IPS DF 19.7 (cell line): ENCODE data around the gene HLA-DMB.
"Not testable (repeated sequence)": the region's sequence is repeated elsewhere in the genome, so short reads cannot be mapped to it uniquely, and the experiment has no call there.

Source experiments
- DNase-seq: peaks from one replicate; pipeline ENCODE4 v3.0.0-alpha.2; 2013; ENCODE audit warnings: low read depth, low spot score

The HLA-DMB gene

GRCh38 chr6:32950010-32950409 is 9.2 kb upstream of the HLA-DMB start:
- DNase-seq: no peak

- no peak for DNase-seq
Observed at GRCh38 chr6:32949113-32949512, 8.3 kb upstream of the HLA-DMB start.

- no peak for DNase-seq
Observed at GRCh38 chr6:32947552-32948465, 7.0 kb upstream of the HLA-DMB start.

- no peak for DNase-seq
Observed at GRCh38 chr6:32946893-32947292, 6.1 kb upstream of the HLA-DMB start.

GRCh38 chr6:32945953-32946352 is 5.1 kb upstream of the HLA-DMB start:
- no peak for DNase-seq

GRCh38 chr6:32945108-32945760 is 4.4 kb upstream of the HLA-DMB start:
- DNase-seq: no peak

- no peak for DNase-seq
Observed at GRCh38 chr6:32943864-32944649, 3.2 kb upstream of the HLA-DMB start.

- not testable (repeated sequence) for DNase-seq
Observed at GRCh38 chr6:32942555-32943123, 1.8 kb upstream of the HLA-DMB start.

GRCh38 chr6:32941214-32941768 is 463 bp upstream of the HLA-DMB start:
- no peak for DNase-seq

- DNase-seq: no peak
Observed at GRCh38 chr6:32938494-32938893, 2.3 kb downstream of the HLA-DMB start.

- DNase-seq: no peak
Observed at GRCh38 chr6:32937230-32937633, 3.6 kb downstream of the HLA-DMB start.

GRCh38 chr6:32936239-32937152 is 4.3 kb downstream of the HLA-DMB start:
- DNase-seq: no peak

- no peak for DNase-seq
Observed at GRCh38 chr6:32935551-32936238, 5.1 kb downstream of the HLA-DMB start.

- DNase-seq: peak; percentile 33
Observed at GRCh38 chr6:32933661-32934085, 7.2 kb downstream of the HLA-DMB start.

- DNase-seq: no peak
Observed at GRCh38 chr6:32932132-32932868, 8.5 kb downstream of the HLA-DMB start.

- DNase-seq: no peak
Observed at GRCh38 chr6:32931211-32931610, 9.6 kb downstream of the HLA-DMB start.

GRCh38 chr6:32922083-32922482 is 18.7 kb downstream of the HLA-DMB start:
- DNase-seq: no peak

- DNase-seq: no peak
Observed at GRCh38 chr6:32920715-32921114, 20.1 kb downstream of the HLA-DMB start.

- DNase-seq: no peak
Observed at GRCh38 chr6:32912951-32913350, 27.9 kb downstream of the HLA-DMB start.
